HCT116 (cell line): ENCODE data around the gene DERL3. TPM values are rescaled to one million over a fixed set of nuclear protein-coding genes. Genes with fewer than 3 reads are reported as not detected.

Source experiments
- ATAC-seq: fragments of 200-7000 bp; cut with Tn5 transposase; 2 replicates; pipeline ENCODE4 v1.9.1; 2020; ENCODE audit warnings: mild to moderate bottlenecking, moderate library complexity
- BruUV-seq: library from RNA; stranded (reverse); fragments of 400-500 nt; replicated peaks from 2 replicates; lab custom pipeline; 2021; lab: Mats Ljungman, UMichigan
- CTCF ChIA-PET: fragments of 300-600 bp; sonication (Branson Sonifier 250); formaldehyde crosslinking; loops from one replicate; lab custom pipeline; 2021; ENCODE audit warnings: antibody characterized with exemption; lab: Charles Lee
- POLR2A ChIA-PET: fragments of 300-600, 350-600 bp; sonication (Branson Sonifier 250); formaldehyde crosslinking; loops from one replicate; lab custom pipeline; 2021; ENCODE audit warnings: antibody characterized with exemption; lab: Charles Lee
- RAD21 ChIA-PET, 2 experiments: fragments of 300-600 bp; sonication (Branson Sonifier 250); formaldehyde crosslinking; loops; one replicate each; lab custom pipeline; 2023; ENCODE audit warnings: low total read pairs in 2 of 2; ENCODE audit not compliant: uncharacterized antibody in 2 of 2, unreplicated experiment in 2 of 2, low non-redundant PET in 1 of 2; lab: Charles Lee
- DNase-seq: peaks from one replicate; pipeline ENCODE4 v3.0.0-alpha.2; 2010; ENCODE audit warnings: low read depth, low spot score
- H2AFZ ChIP-seq: fragments of 200-600 bp; shearing (Covaris generic), sonication (generic); 2 replicates; pipeline ENCODE4 v1.6.1; 2017; ENCODE audit warnings: low read depth, mixed run types, mixed read lengths, antibody characterized with exemption, low read length; ENCODE audit not compliant: poor library complexity, severe bottlenecking
- H3K27ac ChIP-seq: 2 replicates; pipeline ENCODE4 v1.5.1; 2012; ENCODE audit warnings: low read depth, low read length
- H3K27me3 ChIP-seq: fragments of 200-600 bp; sonication (generic); 2 replicates; pipeline ENCODE4 v1.6.1; 2016; ENCODE audit warnings: mixed run types, low read length, mixed read lengths; ENCODE audit not compliant: insufficient read depth
- H3K36me3 ChIP-seq, 2 experiments: fragments of 200-500 bp in 1 of 2; fragments of 200-600 bp in 1 of 2; sonication (Bioruptor generic) in 1 of 2; sonication (generic) in 1 of 2; 2 replicates each; pipeline versions ENCODE4 v1.5.1 to v1.6.1; 2014 to 2016; ENCODE audit warnings: low read length in 2 of 2, inconsistent platforms in 1 of 2, mixed read lengths in 1 of 2, mixed run types in 1 of 2; ENCODE audit not compliant: insufficient read depth in 2 of 2, control insufficient read depth in 1 of 2
- H3K4me1 ChIP-seq, 2 experiments: fragments of 200-600 bp in 1 of 2; sonication (generic) in 1 of 2; 2 replicates each; pipeline versions ENCODE4 v1.5.1 to v1.6.1; 2012 to 2017; ENCODE audit warnings: low read length in 2 of 2, inconsistent platforms in 1 of 2, mild to moderate bottlenecking in 1 of 2, mixed read lengths in 1 of 2, mixed run types in 1 of 2, moderate library complexity in 1 of 2; ENCODE audit not compliant: insufficient read depth in 2 of 2, control insufficient read depth in 1 of 2
- H3K4me2 ChIP-seq: fragments of 200-600 bp; sonication (generic); 2 replicates; pipeline ENCODE4 v1.6.1; 2017; ENCODE audit warnings: mixed run types, low read length, mixed read lengths
- H3K4me3 ChIP-seq, 2 experiments: fragments of 200-600 bp in 1 of 2; sonication (generic) in 1 of 2; replicated peaks in 1 of 2; 2 replicates each; pipeline ENCODE4 v1.5.1; 2011 to 2016; ENCODE audit warnings: low read length in 2 of 2, control low read depth in 1 of 2, low read depth in 1 of 2, mild to moderate bottlenecking in 1 of 2, mixed read lengths in 1 of 2, mixed run types in 1 of 2
- H3K79me2 ChIP-seq: fragments of 200-600 bp; sonication (generic); 2 replicates; pipeline ENCODE4 v1.6.1; 2017; ENCODE audit warnings: mild to moderate bottlenecking, mixed run types, low read length, moderate library complexity, mixed read lengths; ENCODE audit not compliant: insufficient read depth
- H3K9ac ChIP-seq: fragments of 200-600 bp; sonication (generic); 2 replicates; pipeline ENCODE4 v1.6.1; 2016; ENCODE audit warnings: low read length, mixed read lengths
- H3K9me2 ChIP-seq: fragments of 200-600 bp; sonication (generic), shearing (Covaris generic); 2 replicates; pipeline ENCODE4 v1.6.1; 2017; ENCODE audit warnings: mixed run types, mild to moderate bottlenecking, moderate library complexity; ENCODE audit not compliant: insufficient read depth
- H3K9me3 ChIP-seq, 2 experiments: fragments of 200-500 bp in 1 of 2; fragments of 200-600 bp in 1 of 2; sonication (Bioruptor generic) in 1 of 2; sonication (generic) in 1 of 2; 2 replicates each; pipeline ENCODE4 v1.6.1; 2014 to 2017; ENCODE audit warnings: low read length in 2 of 2, mixed read lengths in 2 of 2, inconsistent platforms in 1 of 2, low read depth in 1 of 2, mild to moderate bottlenecking in 1 of 2, mixed run types in 1 of 2, moderate library complexity in 1 of 2; ENCODE audit not compliant: control insufficient read depth in 1 of 2, insufficient read depth in 1 of 2
- H4K20me1 ChIP-seq: fragments of 200-600 bp; sonication (generic), shearing (Covaris generic); 2 replicates; pipeline ENCODE4 v1.6.1; 2017; ENCODE audit warnings: mixed run types, mild to moderate bottlenecking, moderate library complexity; ENCODE audit not compliant: insufficient read depth
- CEBPB ChIP-seq: IDR thresholded peaks from 2 replicates; pipeline ENCODE4 v1.6.1; 2012; ENCODE audit warnings: low read depth
- EGR1 ChIP-seq: IDR thresholded peaks from 2 replicates; pipeline ENCODE4 v1.6.1; 2012; ENCODE audit warnings: low read depth
- ELF1 ChIP-seq: IDR thresholded peaks from 2 replicates; pipeline ENCODE4 v1.6.1; 2012; ENCODE audit warnings: low read depth, borderline replicate concordance
- FOSL1 ChIP-seq: IDR thresholded peaks from 2 replicates; pipeline ENCODE4 v1.6.1; 2012; ENCODE audit warnings: low read depth
- JUND ChIP-seq: IDR thresholded peaks from 2 replicates; pipeline ENCODE4 v1.6.1; 2012
- MAX ChIP-seq: IDR thresholded peaks from 2 replicates; pipeline ENCODE4 v1.6.1; 2012
- RAD21 ChIP-seq: IDR thresholded peaks from 2 replicates; pipeline ENCODE4 v1.6.1; 2012; ENCODE audit warnings: low read depth, mild to moderate bottlenecking
- YY1 ChIP-seq: IDR thresholded peaks from 2 replicates; pipeline ENCODE4 v1.6.1; 2011; ENCODE audit warnings: low read length, low read depth, moderate library complexity, mild to moderate bottlenecking; ENCODE audit not compliant: insufficient replicate concordance; ENCODE audit errors: extremely low read depth
- ZBTB33 ChIP-seq: IDR thresholded peaks from 2 replicates; pipeline ENCODE4 v1.6.1; 2011; ENCODE audit warnings: mild to moderate bottlenecking, low read length, moderate library complexity; ENCODE audit not compliant: insufficient replicate concordance; ENCODE audit errors: extremely low read depth
- intact Hi-C: fragments of 100-400 bp; cut with micrococcal nuclease; formaldehyde crosslinking; loops from 2 replicates; pipeline ENCODE4 v1.10.0; 2022
- total RNA-seq: library from RNA; stranded (reverse); gene quantifications from one replicate; pipeline ENCODE4 v1.2.1, GENCODE V29; 2021; ENCODE audit not compliant: unreplicated experiment

The DERL3 gene
- total RNA-seq, 1 experiment from 2014 or later: not detected

DNA sequence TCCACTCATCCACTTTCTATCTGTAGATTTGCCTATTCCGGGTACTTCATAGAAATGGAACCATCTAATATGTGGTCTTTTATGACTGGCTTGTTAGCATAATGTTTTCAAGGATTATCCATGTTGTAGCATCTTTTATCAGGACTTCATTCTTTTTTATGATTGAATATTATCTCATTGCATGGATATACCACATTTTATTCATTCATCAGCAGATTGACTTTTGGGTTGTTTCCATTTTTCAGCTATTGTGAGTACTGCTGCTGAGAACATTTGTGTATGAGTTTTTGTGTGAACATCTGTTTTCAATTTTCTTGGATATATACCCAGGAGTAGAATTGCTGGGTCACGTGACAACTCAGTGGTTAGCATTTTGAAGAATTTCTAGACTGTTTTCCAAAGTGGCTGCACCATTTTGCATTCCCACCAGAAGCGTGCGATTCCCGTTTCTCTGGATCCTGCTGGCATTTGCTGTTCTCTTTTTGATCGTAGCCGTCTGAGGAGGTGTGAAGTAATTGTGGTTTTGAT, 8.9 kb downstream of the DERL3 start:
- ATAC-seq: no peak
- TF ChIP-seq ZBTB33 (no peak), YY1 (no peak), CEBPB (no peak), FOSL1 (no peak), RAD21 (no peak), MAX (no peak), ELF1 (no peak), EGR1 (no peak), JUND (no peak)
- no peak overlapping the region for H2AFZ ChIP-seq
- no peaks in the 10 kb centered on the region; the same call in 1 of the 2 replicates for H3K79me2 ChIP-seq
- no peaks in the 10 kb centered on the region for H3K27me3 ChIP-seq
- ChIA-PET POLR2A (no interaction called here), CTCF (no interaction called here), RAD21 (no interaction called here)
- BruUV-seq: no TSS peak
- H3K36me3 ChIP-seq: peaks cover 13 to 30% of the 10 kb centered on the region in 2 experiments; a peak in 3 of 4 replicates
- H3K9me2 ChIP-seq: no peaks in the 10 kb centered on the region
- intact Hi-C loops: no loop called here
- no peaks in the 10 kb centered on the region for H3K4me1 ChIP-seq
- no peaks in the 10 kb centered on the region for H4K20me1 ChIP-seq
- H3K9me3 ChIP-seq: no peaks in the 10 kb centered on the region
- DNase-seq: no peak
- no peak overlapping the region for H3K9ac ChIP-seq
- no peak overlapping the region for H3K4me3 ChIP-seq
- H3K4me2 ChIP-seq: no peak overlapping the region
- H3K27ac ChIP-seq: no peak overlapping the region
